Prostate gland (tissue), 2 donors: ENCODE data around the gene MKLN1. TPM values are rescaled to one million over a fixed set of nuclear protein-coding genes. Genes with fewer than 3 reads are reported as not detected.
A peak's percentile ranks its signal among the peaks of the same experiment; 100 is the strongest.

Experiments
- DNase-seq: peaks from one replicate; pipeline ENCODE4 v3.0.0-alpha.2; 2019; ENCODE audit warnings: low spot score
- H3K27ac ChIP-seq, 2 donors: fragments of 200-600 bp; sonication (generic); 2 replicates each; pipeline ENCODE4 v1.5.1; 2017 to 2019
- H3K27me3 ChIP-seq: fragments of 200-600 bp; sonication (generic); replicated peaks from 2 replicates; pipeline ENCODE4 v1.5.1; 2019; ENCODE audit not compliant: insufficient read depth
- H3K36me3 ChIP-seq, 2 donors: fragments of 200-600 bp; sonication (generic); 1 replicate in 1 of 2; 2 replicates in 1 of 2; pipeline versions ENCODE4 v1.5.1 to v1.8.1; 2017 to 2019
- H3K4me1 ChIP-seq: fragments of 200-600 bp; sonication (generic); replicated peaks from 2 replicates; pipeline ENCODE4 v1.5.1; 2019
- H3K4me3 ChIP-seq, 2 donors: fragments of 200-600 bp; sonication (generic); 2 replicates each; pipeline ENCODE4 v1.5.1; 2017 to 2019
- H3K9me3 ChIP-seq: fragments of 200-600 bp; sonication (generic); 2 replicates; pipeline ENCODE4 v1.5.1; 2017
- POLR2A ChIP-seq: fragments of 450-650 bp; IDR thresholded peaks from one replicate; pipeline ENCODE4 v1.6.1; 2016; ENCODE audit warnings: antibody characterized with exemption, mild to moderate bottlenecking
- POLR2AphosphoS5 ChIP-seq: sonication (generic); formaldehyde crosslinking; IDR thresholded peaks from one replicate; pipeline ENCODE4 v1.6.1; 2017; ENCODE audit warnings: antibody characterized with exemption
- WGBS: methylation state at CpG from one replicate; pipeline ENCODE4 v1.1.5; 2018; 5-methylcytosine and 5-hydroxymethylcytosine counted together
- intact Hi-C: fragments of 100-400 bp; cut with DNase I; formaldehyde crosslinking; loops from one replicate; pipeline ENCODE4 v1.14.2; 2022
- total RNA-seq, 2 donors: library from RNA; depleted of rRNA; stranded (reverse); fragments of >200 nt; gene quantifications; one replicate each; pipeline ENCODE4 v1.1.0, GENCODE V29; 2016
- TF ChIP-seq, protein P1 (sequence below), 4 experiments: fragments of 200-600 bp in 2 of 4; fragments of 450-650 bp in 2 of 4; sonication (generic) in 2 of 4; IDR thresholded peaks; 1 replicate in 3 of 4; 2 replicates in 1 of 4; pipeline ENCODE4 v1.5.1; 2016 to 2019; ENCODE audit warnings: antibody characterized with exemption in 4 of 4, mild to moderate bottlenecking in 2 of 4, moderate library complexity in 2 of 4

The MKLN1 gene
- total RNA-seq, 2 donors from 2014 or later: 53.1 to 58.1 TPM

DNA sequence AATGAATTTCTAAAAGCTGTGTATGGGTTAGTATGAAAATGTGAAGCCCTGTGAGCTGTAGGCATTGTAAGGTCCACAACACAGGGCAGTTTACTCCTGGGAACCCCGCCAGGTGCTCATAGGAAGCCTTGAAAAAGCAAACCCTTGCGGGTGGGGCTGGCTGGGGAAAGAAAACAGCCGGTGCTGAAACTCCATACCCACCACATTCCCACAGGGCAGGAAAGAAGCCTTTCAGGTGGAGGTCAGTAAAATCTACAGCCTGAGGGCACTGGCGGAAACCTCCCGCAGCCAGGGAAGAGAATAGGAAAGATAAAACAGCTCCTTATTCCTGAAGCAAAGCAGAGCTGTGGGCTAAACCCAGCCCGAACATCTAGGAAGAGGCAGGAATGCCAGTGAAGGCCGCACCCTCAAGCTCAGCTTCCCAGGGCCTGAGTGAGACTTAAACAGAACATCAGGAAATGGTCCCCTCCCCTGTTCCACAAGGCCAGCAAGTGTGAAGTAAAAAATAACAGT lies 194.0 kb downstream of the MKLN1 start:
- no peaks in the 10 kb centered on the region for H3K9me3 ChIP-seq
- H3K27ac ChIP-seq: no peak overlapping the region
- TF ChIP-seq, protein P1, sequence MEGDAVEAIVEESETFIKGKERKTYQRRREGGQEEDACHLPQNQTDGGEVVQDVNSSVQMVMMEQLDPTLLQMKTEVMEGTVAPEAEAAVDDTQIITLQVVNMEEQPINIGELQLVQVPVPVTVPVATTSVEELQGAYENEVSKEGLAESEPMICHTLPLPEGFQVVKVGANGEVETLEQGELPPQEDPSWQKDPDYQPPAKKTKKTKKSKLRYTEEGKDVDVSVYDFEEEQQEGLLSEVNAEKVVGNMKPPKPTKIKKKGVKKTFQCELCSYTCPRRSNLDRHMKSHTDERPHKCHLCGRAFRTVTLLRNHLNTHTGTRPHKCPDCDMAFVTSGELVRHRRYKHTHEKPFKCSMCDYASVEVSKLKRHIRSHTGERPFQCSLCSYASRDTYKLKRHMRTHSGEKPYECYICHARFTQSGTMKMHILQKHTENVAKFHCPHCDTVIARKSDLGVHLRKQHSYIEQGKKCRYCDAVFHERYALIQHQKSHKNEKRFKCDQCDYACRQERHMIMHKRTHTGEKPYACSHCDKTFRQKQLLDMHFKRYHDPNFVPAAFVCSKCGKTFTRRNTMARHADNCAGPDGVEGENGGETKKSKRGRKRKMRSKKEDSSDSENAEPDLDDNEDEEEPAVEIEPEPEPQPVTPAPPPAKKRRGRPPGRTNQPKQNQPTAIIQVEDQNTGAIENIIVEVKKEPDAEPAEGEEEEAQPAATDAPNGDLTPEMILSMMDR (IDR thresholded peaks at IDR 0.05): no peak
- no peak for TF ChIP-seq POLR2AphosphoS5
- no peak for TF ChIP-seq POLR2A
- 43% methylated on average over 7 of the region's 7 CpGs for WGBS
- intact Hi-C loops: no loop called here
- H3K4me1 ChIP-seq: no peaks in the 10 kb centered on the region
- peak; percentile 39 for DNase-seq
- no peaks in the 10 kb centered on the region for H3K36me3 ChIP-seq
- no peaks in the 10 kb centered on the region for H3K27me3 ChIP-seq
- no peak overlapping the region for H3K4me3 ChIP-seq

DNA sequence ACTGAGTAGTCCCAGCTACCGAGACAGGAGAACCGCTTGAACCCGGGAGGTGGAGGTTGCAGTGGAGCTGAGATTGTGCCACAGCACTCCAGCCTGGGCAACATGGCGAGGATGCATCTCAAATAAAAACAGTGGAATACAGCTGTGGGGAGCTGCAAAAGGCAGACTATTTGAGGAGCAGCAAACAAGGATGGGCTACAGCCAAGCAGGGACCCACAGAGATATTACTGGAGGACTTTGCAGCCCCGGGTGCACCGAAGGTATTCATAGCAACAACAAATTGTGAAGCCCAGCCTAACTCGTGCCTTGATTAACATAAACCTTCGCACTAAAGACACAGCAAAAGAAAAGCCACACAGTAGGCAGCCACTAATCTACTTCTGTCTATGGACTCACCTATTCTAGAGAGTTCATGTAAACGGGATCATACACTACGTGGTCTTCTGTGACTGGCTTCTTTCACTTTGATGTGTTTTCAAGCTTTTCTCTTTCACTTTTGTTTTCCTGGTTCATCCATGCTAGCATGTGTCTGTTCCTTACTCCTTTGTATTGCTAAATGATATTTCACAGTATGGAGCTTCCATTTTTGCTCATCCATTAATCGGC lies 194.8 kb downstream of the MKLN1 start:
- Histone ChIP-seq H3K4me3 (no peak overlapping the region), H3K9me3 (no peaks in the 10 kb centered on the region), H3K27me3 (no peaks in the 10 kb centered on the region), H3K4me1 (no peaks in the 10 kb centered on the region), H3K27ac (no peak overlapping the region), H3K36me3 (no peaks in the 10 kb centered on the region)
- DNase-seq: no peak
- TF ChIP-seq, protein P1 (IDR thresholded peaks at IDR 0.05): no peak
- TF ChIP-seq POLR2AphosphoS5 (no peak), POLR2A (no peak)
- intact Hi-C loops: no loop called here
- 90% methylated on average over 11 of the region's 11 CpGs for WGBS

DNA sequence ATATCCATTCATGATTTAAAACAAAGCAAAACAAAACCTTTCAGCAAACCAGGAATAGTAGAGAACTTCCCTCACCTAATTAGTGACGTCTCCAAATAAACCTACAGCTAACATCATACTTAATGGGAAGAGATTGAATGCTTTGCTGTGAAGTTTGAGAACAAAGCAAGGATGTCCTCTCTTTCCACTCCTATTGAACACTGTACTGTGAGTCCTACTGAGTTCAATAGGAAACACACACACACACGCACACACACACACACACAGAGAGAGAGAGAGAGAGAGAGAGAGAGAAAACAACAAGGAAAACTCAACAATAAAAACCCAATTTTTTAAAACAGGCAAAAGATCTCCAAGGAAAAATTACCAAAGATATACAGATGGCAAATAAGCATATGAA lies 196.4 kb downstream of the MKLN1 start:
- no peaks in the 10 kb centered on the region for H3K9me3 ChIP-seq
- intact Hi-C loops: no loop called here
- H3K36me3 ChIP-seq: no peaks in the 10 kb centered on the region
- WGBS: 58% methylated on average over 2 of the region's 2 CpGs
- H3K27me3 ChIP-seq: no peaks in the 10 kb centered on the region
- no peak overlapping the region for H3K27ac ChIP-seq
- H3K4me3 ChIP-seq: no peak overlapping the region
- no peak for DNase-seq
- H3K4me1 ChIP-seq: no peaks in the 10 kb centered on the region
- TF ChIP-seq, protein P1 (IDR thresholded peaks at IDR 0.05): no peak
- no peak for TF ChIP-seq POLR2A
- TF ChIP-seq POLR2AphosphoS5: no peak

DNA sequence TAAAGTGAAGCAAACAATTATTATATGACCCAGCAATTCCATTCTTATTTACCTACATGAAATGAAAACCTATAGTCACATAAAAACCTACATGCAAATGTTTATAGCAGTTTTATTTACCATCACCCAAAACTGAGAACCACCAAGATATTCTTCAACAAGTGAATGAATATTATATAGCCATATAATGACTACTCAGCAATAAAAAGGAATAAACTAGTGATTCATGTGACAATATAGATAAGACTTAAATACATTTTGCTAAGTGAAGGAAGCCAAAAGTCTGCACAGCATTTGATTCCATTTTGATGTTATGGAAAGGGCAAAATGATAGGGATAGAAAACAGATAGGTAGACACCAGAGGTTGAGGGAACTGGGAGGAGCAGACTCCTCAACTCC lies 197.0 kb downstream of the MKLN1 start:
- Histone ChIP-seq H3K27me3 (no peaks in the 10 kb centered on the region), H3K27ac (no peak overlapping the region), H3K4me1 (no peaks in the 10 kb centered on the region), H3K36me3 (no peaks in the 10 kb centered on the region), H3K9me3 (no peaks in the 10 kb centered on the region), H3K4me3 (no peak overlapping the region)
- DNase-seq: no peak
- intact Hi-C loops: no loop called here
- TF ChIP-seq, protein P1 (IDR thresholded peaks at IDR 0.05): no peak
- TF ChIP-seq POLR2AphosphoS5: no peak
- no peak for TF ChIP-seq POLR2A

DNA sequence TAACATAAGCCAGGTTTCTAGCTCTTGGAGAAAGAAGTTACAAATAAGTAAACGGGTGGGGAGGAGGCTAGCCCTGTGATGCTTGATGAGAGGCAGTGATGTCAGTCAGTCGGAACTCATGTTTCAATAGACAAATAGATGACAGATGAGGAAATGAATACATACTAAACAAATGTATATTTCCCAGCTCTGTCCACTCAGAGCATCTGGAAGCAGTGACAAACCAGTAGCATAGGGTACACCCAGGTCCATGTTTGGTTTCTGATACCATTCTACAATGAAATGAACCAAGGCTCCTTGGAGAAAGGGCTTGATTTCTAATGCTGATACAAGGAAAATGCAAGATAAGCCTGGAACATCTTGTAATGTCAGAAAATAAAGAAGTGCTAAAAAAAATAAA lies 198.1 kb downstream of the MKLN1 start:
- Histone ChIP-seq H3K27ac (no peak overlapping the region), H3K4me3 (no peak overlapping the region), H3K9me3 (no peaks in the 10 kb centered on the region), H3K27me3 (no peaks in the 10 kb centered on the region), H3K4me1 (no peaks in the 10 kb centered on the region), H3K36me3 (no peaks in the 10 kb centered on the region)
- no peak for TF ChIP-seq POLR2AphosphoS5
- no peak for TF ChIP-seq POLR2A
- TF ChIP-seq, protein P1 (IDR thresholded peaks at IDR 0.05): no peak
- intact Hi-C loops: no loop called here
- DNase-seq: no peak
- 60% methylated on average over 2 of the region's 2 CpGs for WGBS
